GM12801 (cell line): ENCODE data around the gene ADAM22.

Source experiments
- TF ChIP-seq, protein P1 (sequence below): IDR thresholded peaks from one replicate; pipeline ENCODE4 v1.5.1; 2011; ENCODE audit warnings: control low read depth; ENCODE audit not compliant: insufficient read length; ENCODE audit errors: extremely low read depth

ADAM22 gene

DNA sequence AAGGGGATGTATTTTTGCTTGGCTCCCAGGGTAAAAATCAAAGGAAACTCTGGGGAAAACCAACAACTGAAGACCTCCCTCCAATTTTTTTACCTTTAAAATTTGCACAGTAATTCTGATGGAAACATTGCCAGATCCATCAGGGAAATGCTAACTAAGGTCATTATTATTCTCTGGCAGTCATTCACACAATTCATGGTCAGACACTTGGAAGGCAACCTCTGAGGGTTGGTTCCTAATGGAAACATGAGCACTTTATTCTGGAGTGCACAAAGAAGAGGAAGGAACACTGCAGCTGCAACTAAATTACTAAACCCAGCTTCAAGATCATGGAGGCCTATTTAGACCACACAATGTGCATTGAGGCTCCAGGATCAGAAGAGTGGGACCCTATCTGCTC, 251.6 kb downstream of the ADAM22 start:
- TF ChIP-seq, protein P1, sequence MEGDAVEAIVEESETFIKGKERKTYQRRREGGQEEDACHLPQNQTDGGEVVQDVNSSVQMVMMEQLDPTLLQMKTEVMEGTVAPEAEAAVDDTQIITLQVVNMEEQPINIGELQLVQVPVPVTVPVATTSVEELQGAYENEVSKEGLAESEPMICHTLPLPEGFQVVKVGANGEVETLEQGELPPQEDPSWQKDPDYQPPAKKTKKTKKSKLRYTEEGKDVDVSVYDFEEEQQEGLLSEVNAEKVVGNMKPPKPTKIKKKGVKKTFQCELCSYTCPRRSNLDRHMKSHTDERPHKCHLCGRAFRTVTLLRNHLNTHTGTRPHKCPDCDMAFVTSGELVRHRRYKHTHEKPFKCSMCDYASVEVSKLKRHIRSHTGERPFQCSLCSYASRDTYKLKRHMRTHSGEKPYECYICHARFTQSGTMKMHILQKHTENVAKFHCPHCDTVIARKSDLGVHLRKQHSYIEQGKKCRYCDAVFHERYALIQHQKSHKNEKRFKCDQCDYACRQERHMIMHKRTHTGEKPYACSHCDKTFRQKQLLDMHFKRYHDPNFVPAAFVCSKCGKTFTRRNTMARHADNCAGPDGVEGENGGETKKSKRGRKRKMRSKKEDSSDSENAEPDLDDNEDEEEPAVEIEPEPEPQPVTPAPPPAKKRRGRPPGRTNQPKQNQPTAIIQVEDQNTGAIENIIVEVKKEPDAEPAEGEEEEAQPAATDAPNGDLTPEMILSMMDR: no peak

DNA sequence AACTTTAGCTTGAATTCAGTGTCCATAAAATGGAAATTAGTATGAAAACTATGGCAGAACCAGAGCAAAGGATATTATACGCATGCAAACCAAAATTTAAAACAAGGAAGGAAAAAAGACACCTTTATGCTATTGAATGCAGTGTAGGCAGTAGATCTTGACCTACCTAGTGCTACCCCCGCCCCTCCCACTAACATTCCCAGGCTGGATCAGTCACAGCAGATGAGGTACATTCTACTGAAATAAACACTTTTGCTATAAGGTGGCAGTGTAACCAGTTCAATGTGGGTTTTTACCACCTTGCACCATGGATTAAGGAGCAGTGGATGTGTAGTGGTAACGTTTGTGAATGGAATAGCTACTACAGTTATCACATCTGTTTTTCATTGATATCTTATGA, 257.9 kb downstream of the ADAM22 start:
- TF ChIP-seq, protein P1: no peak

DNA sequence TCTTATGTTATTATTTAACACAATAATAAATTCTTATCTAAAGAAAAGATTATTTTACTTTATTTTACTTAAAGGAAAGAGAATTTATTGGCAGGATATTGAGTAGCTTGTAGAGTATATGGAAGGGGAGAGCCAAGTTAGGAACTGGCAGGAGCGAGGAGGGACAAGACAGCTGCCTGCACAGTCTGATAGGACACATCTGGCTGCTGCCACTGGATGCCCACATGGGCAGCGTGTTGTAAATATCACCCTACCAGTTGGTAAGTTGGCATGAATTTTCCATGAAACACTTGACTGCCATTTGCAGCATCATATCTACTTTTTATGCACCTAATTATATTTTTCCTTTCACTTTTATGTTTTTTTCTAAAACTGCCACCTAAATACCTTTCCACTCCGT, 266.2 kb downstream of the ADAM22 start:
- TF ChIP-seq, protein P1: no peak

DNA sequence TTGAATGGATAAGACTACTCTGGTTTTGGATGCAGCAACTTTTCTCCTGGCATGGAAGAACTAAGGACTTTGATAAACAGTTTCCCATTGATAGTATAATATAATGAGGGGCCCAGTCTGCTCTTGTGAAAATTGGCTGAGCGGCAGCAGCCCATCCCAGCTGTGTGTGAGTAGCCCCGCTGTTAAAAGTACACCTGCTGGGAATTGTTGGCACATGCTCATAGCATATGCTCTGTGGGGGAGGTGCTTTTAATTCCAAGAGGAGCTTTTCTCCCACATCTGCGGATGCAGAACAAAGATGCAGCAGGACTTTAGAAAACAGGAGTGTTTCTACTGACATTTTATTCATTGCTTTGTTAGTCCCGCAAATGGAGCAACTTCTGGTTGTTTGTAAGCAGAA, 266.7 kb downstream of the ADAM22 start:
- TF ChIP-seq, protein P1: no peak

DNA sequence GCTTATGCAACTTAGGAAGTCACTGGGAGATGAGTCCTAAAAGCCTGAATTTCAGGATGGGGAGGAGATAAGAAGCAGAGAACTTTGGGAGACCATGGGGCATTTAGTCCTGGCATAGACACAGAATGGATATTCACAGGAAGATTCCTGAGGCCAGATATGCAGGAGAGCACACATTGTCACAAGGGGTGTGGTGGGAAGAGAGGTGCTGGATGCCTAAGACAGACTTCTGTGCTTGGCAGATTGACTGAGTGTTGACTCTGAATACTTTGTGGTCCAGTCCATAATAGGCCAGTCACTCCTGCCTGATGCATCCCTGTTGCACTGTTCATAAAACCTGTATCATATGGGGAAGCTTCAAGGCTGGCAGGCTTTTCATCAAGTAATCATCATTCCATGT, 267.3 kb downstream of the ADAM22 start:
- TF ChIP-seq, protein P1: no peak

DNA sequence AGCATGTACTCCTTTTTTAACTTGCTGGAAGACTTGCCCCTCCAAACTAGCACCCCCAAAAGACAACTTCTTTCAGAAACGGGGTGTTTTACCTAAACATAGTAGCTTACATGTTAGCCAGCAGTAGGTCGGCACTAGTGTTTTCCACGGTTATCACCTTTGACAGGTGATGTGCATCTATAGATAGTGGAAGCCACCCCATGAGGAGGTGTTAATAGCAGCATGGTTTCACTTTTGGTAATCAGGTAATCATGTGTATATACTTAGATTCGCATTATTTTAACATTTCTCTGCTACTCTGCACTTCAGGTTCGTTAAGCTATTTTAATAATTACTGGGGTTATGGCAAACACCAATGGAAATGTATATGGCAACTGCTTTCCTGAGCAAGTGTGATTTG, 268.2 kb downstream of the ADAM22 start:
- TF ChIP-seq, protein P1: no peak

DNA sequence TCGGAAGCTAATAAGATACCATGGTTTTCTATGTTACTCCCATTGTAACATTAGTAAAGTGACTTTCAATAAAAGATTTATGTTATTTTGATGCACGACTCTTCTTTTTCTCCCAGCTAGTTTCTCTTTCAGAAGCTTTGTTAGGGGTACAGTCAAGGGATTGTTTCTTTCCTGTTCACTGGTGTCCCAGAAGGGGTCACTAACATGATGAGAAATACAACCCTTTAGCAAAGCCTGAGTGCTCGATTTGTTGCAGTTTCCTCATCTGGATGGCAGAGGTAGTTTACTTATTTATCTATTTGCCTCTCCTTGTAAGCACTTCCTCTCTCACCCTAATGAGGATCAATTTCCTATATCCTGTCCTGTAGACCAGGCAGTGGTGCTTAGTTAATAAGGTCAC, 268.7 kb downstream of the ADAM22 start:
- TF ChIP-seq, protein P1: no peak

DNA sequence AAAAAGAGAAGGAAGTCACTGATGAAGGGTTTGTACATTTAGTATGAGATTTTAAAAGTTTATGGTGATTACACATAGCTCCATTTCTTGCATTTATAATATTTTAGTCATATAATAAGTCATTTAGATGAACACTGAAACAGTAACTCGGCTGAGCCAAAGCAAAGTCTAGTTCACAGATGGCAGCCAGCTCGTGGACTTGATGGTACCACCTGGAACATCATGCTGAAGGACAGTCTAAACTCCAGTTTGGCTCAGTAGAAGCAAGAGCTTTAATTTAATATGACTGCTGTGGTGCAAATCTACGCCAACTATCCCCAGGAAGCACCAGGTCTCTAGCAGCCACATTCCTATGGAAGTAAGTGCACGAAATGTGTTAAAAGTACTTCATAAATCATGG, 269.4 kb downstream of the ADAM22 start:
- TF ChIP-seq, protein P1: no peak
